CD4-positive, alpha-beta T cell treated with Interleukin-4 for 1 hour (primary cell): ENCODE measurements around the gene ATP1A3.

ENCODE experiments used
- DNase-seq, 2 donors: peaks; one replicate each; pipeline ENCODE4 v3.0.0-alpha.2; 2020 to 2022

The ATP1A3 gene

DNA sequence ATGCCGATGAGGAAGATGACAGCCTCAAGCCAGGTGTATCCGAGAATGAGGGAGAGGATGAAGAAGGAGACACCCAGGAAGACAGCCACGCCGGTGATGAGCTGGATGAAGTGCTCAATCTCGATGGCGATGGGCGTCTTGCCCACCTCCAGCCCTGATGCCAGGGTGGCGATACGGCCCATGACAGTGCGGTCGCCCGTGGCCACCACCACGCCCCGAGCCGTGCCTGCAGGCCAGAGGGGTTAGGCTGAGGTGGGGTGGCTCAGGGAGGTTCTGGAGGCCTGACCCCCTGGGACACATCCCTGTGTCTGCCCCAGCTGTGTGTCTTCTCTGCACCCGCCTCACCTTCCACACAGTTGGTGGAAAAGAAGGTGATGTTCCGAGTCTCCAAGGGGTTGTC is 9.1 kb downstream of the ATP1A3 start:
- no peak for DNase-seq

DNA sequence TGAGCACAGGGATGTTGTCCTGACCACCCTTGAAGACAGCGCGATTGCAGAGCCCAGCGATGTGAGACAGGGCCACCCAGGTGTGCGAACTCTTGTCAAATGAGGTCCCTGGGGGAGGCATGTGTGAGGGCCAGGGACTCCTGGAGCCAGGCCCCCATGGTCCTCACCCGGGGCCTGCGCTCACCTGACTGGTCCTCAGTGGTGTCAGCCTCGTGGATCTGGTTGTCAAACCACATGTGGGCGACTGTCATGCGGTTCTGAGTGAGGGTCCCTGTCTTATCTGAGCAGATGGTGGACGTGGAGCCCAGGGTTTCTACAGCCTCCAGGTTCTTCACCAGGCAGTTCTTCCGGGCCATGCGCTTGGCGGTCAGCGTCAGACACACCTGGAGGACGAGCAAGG is 12.3 kb downstream of the ATP1A3 start:
- DNase-seq = no peak

DNA sequence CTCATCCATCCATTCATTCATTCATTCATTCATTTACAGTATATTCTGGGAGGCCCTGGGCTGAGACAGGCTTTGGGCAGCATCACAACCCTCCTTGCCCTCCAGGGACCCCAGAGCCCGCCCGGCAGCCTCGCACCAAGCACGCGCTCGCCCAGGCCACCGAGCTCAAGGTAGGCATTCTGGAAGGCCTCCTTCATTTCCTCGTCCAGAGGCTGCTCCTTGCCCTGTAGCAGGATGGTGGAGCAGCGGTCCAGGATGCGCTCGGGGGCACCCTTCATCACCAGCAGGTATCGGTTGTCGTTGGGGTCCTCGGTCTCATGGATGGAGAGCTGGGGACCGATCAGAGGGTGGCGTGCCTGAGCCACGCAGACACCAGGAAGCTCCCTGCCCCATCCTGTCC is 15.6 kb downstream of the ATP1A3 start:
- DNase-seq = no peak

DNA sequence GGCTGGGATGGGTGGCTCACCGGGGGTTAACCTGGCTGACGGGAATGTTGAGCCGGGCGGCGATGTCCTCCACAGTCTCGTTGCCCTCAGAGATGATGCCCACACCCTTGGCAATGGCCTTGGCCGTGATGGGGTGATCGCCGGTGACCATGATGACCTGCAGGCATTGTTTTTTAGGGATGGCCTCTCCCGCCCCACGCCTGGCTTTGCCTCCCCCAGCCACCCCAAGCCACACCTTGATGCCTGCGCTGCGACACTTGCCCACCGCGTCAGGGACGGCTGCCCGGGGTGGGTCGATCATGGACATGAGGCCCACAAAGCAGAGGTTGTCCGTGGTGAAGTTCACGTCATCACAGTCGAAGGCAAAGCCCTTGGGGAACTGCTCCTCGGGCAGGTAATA is 16.1 kb downstream of the ATP1A3 start:
- DNase-seq = no peak

DNA sequence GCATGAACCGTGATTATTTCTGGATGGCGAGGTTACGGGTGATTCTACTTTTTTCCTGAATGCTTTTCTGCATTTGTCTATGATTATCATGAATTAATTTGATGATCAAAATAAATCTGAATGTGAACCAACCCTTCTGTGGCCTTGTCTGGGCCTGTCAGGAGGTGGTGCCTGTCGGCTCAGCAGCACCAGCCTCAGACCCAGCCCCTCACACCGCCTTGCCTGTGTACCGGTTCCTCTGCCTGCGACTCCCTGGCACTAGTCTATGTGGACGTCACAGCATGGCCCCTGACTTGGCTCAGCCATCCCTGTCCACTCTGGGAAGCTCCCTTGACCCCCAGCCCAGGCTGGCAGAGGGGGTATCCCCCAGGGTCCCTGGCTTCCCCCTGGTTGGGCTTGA is 19.4 kb downstream of the ATP1A3 start:
- no peak for DNase-seq

DNA sequence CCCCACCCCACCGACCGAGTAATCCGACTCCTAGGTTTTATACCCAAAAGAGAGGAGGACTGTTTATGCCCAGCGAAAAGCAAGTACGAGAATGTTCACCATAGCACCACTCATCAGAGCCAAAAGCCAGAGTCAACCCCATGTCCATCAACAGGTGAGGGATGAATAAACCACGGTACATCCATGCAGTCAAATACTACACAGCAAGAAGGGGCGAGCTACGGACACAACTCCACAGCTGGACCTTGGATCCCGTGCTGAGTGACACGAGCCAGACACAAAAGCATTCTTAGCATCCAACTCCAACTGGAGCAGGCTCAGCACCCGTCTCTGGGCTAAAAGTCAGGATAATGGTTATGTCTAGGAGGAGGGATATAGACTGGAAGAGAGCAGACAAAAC is 22.7 kb downstream of the ATP1A3 start:
- DNase-seq = no peak

DNA sequence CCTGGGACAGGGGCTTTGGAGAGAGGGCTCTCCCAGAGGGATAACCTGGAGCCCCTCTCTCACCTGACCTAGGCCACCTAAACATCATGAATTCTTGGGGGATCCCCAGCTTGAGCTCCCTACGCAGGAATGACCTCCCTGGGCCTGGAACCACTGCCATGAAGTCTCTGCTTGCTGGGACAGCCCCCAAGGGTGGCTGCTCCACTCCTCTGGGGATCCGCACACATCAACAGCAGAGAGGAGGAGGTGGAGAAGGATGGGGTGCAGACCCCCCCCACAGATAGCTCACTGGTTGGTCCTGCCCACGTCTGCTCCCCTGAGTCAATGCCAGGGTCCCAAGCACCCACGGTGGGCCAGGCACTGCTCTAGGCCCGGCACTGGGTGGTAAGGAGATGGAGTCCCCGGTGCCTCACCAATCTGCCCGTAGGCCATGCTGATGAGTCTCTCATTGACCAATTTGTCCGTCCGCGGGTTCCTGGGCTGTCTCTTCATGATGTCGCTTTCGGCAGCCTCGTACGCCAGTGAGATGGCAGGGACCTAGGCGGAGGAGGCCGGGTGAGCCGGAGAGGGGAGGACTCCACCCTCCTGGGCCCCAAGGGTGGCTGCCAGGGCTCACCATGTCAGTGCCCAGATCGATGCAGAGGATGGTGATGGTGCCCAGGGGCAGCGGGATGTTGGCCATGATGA is 24.1 kb downstream of the ATP1A3 start:
- no peak for DNase-seq

DNA sequence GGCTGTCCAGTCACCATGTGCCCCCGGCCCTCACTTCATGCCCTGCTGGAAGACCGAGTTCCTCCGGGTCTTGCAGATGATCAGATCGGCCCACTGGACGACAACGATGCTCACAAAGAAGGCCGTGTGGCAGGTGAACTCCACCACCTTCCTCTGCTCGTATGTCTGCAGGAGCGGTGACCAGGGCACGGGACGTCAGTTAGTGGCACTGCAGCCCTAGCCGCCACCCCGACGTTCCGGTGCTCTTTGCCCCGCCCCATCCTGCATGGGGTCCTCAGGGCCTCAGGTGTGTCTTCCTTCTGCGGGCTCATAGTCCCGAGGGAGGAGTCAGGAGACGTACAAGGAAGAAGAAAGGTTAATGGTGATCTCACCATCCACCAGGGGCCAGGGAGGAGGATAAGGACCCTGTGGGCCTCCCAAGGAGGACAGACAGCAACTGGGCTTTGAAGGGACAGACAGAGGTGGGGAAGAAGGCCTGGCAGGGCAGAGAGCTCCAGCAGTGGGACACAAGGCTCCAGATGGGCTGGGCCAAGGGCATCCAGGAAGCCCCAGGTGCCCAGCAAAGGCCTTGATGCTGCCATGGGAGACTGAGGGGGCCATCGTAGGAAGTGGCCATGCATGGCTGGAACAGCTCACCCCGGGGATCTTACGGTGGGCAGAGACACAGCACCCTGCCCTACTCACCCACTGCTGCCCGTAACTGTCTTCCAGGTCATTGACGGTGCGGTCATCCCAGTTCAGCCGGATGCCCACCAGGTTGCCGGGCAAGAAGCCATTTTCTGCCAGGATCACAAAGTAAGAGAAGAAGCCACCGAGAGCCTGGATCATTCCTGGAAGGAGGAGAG is 25.1 kb downstream of the ATP1A3 start:
- DNase-seq = no peak

DNA sequence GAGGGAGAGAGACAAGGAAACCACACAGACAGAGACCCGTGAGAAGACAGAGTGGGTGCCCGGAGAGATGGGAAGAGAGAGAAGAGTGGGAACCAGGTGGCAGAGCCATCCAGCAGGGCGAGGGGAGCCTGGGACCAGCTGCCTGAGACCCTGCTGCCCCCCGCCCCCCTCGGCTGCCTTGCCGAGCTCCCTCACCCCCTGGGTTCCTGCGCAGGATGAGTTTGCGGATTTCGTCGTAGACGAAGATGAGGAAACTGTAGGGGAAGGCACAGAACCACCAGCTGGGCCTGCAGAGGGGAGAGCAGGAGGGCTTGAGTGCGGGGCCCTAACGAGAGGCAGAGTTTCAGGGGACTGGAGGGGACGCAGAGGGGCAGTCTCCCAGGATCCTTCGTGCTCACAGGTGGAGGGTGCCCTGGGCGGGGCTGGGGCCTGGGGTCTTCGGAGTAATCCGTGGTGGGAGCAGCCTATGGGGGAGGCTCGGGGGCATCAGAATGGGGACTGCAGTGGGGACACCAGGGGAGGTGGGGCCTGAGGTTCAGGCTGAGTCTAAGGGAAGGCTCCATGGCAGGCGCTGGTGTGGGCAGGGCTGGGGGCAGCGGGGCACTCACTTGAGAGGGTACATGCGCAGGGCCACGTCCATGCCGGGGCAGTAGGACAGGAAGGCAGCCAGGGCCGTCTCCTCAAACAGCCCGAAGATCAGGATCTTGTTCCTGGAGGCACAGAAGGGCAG is 26.8 kb downstream of the ATP1A3 start:
- no peak for DNase-seq

DNA sequence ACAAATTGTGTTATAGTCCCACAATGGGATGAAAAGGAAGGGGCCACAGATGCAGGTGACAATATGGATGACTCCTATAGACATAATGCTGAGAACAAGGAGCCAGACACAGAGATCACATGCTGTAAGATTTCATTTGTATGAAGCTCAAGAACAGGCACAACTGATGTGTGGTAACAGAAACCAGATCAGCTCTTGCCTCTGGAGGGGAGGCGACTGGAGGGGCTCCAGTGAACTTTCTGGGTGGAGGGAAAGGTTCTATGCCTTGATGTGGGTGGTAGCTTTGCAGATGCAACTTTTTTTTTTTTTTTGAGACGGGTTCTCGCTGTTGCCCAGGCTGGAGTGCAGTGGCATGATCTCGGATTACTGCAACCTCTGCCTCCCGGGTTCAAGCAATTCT is 28.9 kb downstream of the ATP1A3 start:
- DNase-seq = no peak

DNA sequence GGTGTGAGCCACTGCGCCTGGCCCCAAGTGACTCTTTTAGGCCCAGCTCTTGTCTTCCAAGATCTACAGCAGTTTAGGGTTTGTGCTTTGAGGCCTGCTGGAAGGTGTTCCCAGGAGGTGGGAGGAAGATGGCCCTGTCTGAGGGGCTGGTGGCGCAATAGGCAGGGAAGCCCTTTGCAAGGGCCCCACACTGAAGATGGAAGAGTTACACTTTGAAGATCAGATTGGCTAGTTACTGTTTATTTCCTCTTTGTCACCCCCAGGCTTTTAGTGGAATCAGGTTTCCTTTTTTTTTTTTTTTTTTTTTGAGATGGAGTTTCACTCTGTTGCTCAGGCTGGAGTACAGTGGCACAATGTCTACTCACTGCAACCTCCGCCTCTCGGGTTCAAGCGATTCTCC is 33.1 kb downstream of the ATP1A3 start:
- DNase-seq = no peak

DNA sequence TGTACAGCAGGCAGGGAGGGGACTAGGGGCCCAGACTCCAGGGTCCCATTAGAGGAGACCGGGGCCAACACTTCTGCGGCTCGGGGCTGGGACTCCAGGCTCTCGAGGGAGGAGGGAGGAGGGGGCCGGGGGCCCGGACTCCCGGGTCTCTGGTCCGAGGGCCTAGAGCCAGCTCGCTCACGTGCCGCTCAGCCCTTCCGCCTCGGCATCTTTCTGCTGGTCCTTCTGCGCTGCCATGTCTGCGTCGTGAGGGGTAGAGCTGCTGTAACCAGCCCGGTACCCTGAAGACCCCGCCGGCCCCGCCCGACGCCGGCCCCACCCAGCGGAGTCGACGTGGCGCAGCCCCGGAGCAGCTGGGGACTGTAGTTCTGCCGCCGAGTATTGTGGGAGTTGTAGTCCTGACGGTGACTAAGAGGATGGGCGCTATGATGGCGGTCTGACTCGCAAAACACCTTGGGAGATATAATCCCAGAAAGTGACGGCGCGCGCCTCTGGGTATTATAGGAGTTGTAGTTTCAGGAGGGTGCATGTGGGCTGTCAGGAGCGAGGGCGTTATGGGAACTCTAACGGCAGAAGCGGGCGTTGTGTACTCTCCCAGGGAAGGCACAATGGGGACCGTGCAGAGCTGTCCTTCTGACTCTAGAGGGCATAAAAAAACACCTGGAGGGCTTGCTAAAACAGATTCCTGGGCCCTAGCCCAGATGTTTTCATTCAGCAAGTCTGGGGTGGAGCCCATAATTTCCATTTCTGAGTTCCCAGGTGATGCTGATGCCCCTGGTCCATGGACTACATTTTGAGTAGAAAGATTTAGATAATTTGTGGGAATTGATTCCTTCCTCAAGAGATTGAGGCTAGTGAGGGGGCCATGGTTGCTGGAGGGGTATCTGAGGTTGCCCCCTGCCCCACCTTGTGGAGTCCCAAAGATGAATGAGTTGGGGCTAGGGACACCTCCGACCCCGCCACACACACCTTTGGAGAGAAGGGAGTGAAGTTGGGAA is 34.7 kb downstream of the ATP1A3 start, which contains the start of gene RABAC1:
RABAC1 (minus strand) TSS at position 266 of the 998 bp plus-strand sequence; CDS start at position 237, 29 bp downstream.
- DNase-seq = peak; percentile 89

DNA sequence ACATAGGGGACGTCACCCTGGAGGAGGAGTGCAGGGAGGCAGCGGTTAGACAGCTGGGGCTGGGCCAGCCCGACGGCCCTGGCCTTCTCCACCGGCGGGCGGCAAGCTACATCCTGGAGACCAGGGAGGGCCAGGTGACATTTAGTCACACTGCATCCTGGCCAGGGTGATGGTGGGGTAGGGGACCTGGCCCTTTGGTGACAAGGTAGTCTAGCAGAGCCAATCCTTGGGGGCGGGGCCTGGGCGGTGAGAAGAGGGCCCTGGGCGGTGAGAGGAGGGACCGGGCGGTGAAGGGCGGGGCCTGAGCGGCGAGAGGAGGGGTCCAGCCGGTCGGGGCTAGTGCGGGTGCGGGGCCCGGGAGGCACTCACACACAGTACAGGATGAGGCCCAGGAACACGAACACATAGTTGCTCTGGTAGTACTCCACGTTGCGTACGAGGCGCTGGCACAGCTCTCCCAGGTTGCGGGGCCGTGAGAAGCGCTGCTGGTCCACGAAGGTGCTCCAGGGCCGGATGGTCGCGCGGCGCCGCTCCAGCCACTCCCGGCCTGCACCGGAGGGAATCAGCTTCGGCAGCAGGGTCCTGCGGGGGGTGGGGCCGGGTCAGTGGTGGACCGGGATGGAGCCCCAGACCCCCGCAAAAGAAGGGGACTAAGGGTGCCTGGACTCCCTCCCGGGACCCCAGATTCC is 35.5 kb downstream of the ATP1A3 start:
- DNase-seq = peak; percentile 80 to 84

DNA sequence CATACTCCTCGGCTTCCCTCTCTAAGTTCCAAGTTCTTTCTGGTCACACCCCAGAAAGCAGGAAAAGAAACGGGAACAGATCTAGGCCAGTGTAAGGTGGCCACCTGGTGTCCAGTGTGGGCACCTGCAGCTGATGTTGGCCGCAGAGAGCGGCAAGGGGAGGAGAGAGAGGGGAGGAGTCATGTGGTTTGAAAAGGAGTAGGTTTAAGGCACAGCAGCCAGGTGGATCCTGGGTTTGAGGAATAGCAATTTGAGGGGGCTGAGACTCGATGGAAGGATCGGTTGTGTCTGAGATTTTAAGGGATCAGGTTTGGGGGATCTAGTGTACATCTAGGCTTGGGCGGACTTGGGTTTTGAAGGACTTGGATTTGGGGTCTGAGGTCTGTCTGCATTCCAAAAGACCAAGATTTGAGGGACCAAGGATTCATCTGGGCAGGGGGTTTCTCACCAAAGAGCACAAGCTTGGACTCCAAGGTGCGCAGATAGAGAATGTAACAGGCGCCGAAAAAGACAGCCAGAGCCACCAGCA is 36.1 kb downstream of the ATP1A3 start:
- peak; percentile 56 to 62 for DNase-seq

DNA sequence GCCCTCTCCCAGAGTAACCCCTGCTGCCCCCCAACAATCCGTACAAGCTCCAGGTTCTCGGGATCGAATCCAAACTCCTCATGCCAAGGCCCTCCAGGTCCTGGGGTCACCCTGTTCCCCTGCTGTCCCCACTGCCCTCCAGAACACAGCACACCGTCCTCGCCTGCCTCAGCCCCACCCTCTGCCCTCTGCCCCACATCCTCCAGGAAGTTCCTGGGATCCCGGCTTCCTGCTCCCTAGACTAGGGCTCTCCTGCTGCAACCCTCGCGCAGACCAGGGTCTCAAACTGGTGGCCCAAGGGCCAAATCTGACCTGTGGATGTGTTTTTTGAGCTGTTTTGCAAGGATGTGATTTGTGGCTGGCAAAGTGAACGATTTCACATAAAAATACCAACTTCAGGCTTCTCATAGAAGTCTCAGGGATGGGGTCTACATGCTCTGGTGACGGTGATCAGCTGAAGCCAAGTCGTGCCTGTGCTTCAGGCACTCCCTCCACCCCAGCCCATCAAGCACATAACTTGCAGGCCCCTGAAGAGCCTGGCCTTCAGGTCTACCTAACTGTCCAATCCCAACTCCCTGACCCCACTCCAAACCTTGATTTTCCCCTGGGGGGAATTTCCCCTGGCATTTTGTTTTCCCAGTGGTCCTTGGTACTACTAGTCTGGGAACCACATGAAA is 36.7 kb downstream of the ATP1A3 start:
- no peak for DNase-seq

DNA sequence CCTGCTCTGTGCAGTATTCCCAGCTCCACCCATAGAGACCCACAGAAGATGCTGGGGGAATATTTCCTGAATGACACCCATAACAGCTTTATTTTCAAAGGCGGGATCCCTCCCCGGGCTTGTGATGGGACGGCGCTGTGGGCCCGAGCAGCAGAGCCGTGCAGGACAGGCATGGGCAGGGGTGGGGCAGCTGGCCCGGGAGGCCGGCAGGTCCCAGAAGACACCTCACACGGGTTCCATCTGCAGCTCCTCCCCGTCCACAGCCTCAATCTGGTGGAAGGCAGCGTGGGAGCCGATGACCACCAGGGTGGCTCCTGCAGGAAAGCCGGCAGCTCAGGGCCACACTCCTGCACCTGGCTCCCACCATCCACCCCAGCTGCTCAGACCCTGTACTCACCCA is 37.4 kb downstream of the ATP1A3 start:
- no peak for DNase-seq

DNA sequence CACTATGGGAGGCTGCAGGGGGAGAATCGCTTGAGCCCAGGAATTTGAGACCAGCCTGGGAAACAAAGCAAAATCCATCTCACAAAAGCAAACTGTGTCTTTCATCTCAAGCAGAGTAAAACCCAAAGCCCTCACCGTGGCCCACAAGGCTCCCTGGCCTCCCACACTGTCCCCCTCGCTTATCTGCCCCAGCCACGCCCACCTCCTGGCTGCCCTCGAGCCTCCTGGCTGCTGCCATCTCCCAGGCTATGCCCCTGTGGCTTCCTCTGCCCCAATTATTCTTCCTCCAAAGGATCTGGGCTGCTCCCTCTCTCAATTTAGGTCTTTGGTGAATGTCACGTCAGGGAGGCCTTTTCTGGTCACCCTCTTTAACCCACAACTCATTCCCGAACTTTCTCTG is 38.5 kb downstream of the ATP1A3 start:
- DNase-seq = no peak

DNA sequence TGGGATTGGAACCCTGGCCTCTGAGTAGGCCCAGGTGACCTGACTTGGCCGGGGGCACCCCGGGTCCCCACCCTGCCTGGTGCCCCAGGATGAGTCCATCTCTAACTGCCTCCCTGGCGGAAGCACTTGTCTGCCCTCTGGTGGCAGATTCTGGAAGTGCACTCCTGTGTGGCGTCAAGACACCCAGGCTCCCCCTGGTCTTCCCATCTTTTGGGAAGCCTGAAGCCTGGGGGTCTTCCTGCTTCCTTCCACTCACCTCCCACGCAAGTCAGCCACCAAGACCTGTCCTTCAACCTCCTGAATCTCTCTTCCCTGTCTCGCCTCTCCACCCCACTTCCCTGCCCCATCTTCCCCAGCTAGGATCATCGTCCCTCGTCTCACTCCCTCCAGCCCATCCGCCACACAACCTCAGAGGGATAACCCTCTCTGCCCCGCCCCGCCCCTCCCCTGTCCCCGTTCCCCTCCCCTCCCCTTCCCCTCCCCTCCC is 42.3 kb downstream of the ATP1A3 start:
- peak; percentile 84 for DNase-seq

DNA sequence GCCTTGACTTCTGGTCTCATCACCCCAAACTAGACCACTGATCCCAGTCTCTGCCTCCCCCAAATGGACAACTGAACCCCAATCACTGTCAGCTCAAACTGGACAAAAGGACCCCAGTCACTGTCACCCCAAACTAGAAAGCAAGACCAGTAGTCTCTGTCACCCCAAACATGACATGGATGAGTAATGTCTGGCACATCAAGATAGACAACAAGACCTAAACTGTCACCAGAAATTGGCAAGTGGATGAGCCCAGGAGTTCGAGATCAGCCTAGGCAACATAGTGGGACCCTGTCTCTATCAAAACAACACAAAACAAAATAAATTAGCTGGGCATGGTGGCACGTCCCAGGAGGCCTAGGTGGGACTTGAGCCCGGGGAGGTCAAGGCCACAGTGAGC is 46.9 kb downstream of the ATP1A3 start:
- no peak for DNase-seq

DNA sequence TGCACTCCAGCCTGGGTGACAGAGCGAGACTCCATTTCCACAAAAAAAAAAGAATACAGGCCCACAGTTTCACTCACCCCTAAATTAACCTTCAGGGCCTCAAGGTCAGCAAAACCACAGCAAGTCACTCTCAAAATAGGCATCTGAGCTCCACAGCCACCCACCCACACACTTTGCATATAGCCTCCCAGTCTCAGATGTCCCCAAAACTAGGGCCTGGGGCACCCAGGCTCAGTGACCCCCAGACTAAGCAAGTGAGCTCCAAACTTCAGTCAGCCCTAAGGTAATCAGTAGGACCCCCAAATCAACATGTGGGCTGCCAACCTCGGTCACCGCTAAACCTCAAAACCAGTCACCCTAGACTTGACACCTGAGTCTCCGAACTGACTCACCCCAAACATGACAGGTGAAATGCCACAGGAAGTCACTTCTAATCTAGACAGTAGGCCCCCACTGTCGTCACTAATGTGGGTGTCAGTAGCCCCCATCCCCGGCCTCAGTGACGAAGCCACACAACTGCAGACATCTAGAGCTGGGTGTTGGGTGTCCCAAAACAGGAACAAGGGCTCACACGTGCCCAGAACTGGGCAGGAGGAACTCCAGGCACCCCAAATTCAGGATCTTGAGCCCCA is 48.8 kb downstream of the ATP1A3 start:
- DNase-seq = peak; percentile 90 to 94
